Stimulated activated CD4-positive, alpha-beta T cell treated with anti-CD3 and anti-CD28 coated beads, TNF-alpha, amount 100 ng/mL, for 48 hours (primary cell): ENCODE data around the gene FBXO39.
"Not testable (repeated sequence)": the region's sequence is repeated elsewhere in the genome, so short reads cannot be mapped to it uniquely, and the experiment has no call there.

Source experiments
- DNase-seq, 3 donors: peaks; one replicate each; pipeline ENCODE4 v3.0.0-alpha.2; 2020; ENCODE audit warnings: low read depth in 3 of 3

Gene FBXO39

GRCh38 chr17:6775871-6776405 is at the start of gene FBXO39:
FBXO39 (plus strand) TSS chr17:6776215; CDS start chr17:6779869, 3,654 bp downstream.
- DNase-seq, result no peak

- DNase-seq, result no peak
These were observed 46.5 kb upstream of the FBXO39 start for GRCh38 chr17:6729531-6729930.

GRCh38 chr17:6746665-6747064 is 29.4 kb upstream of the FBXO39 start:
- DNase-seq, result not testable (repeated sequence)

GRCh38 chr17:6748617-6749016 is 27.4 kb upstream of the FBXO39 start:
- DNase-seq, result no peak

- no peak for DNase-seq
These were observed 26.5 kb upstream of the FBXO39 start for GRCh38 chr17:6749519-6749918.

- DNase-seq, result no peak
These were observed 23.7 kb upstream of the FBXO39 start for GRCh38 chr17:6752068-6752909.

GRCh38 chr17:6753006-6753445 is 23.0 kb upstream of the FBXO39 start:
- DNase-seq, result no peak

GRCh38 chr17:6753546-6753945 is 22.5 kb upstream of the FBXO39 start:
- no peak for DNase-seq

- DNase-seq, result no peak
These were observed 20.7 kb upstream of the FBXO39 start for GRCh38 chr17:6755281-6755680.

GRCh38 chr17:6755731-6756184 is 20.3 kb upstream of the FBXO39 start, which contains the start of gene XAF1:
XAF1 (plus strand) TSS chr17:6756046; CDS start chr17:6756079, 33 bp downstream.
- DNase-seq, result no peak

- DNase-seq, result no peak
These were observed 19.5 kb upstream of the FBXO39 start for GRCh38 chr17:6756425-6757031.

- DNase-seq, result no peak
These were observed 18.3 kb upstream of the FBXO39 start for GRCh38 chr17:6757747-6758146.

- DNase-seq, result no peak
These were observed 14.2 kb upstream of the FBXO39 start for GRCh38 chr17:6761779-6762178.

GRCh38 chr17:6768447-6768846 is 7.6 kb upstream of the FBXO39 start:
- no peak for DNase-seq

GRCh38 chr17:6772016-6772415 is 4.0 kb upstream of the FBXO39 start:
- DNase-seq, result no peak

- DNase-seq, result not testable (repeated sequence)
These were observed 1.1 kb upstream of the FBXO39 start for GRCh38 chr17:6774906-6775305.

- no peak for DNase-seq
These were observed 3.4 kb downstream of the FBXO39 start for GRCh38 chr17:6779411-6779810.

GRCh38 chr17:6780001-6780400 is 4.0 kb downstream of the FBXO39 start:
- DNase-seq, result no peak

- DNase-seq, result no peak
These were observed 4.9 kb downstream of the FBXO39 start for GRCh38 chr17:6780886-6781285.

GRCh38 chr17:6782244-6782643 is 6.2 kb downstream of the FBXO39 start:
- no peak for DNase-seq

GRCh38 chr17:6786618-6787017 is 10.6 kb downstream of the FBXO39 start:
- no peak for DNase-seq

- DNase-seq, result no peak
These were observed 11.2 kb downstream of the FBXO39 start for GRCh38 chr17:6787081-6787693.
